NK-92 (cell line): ENCODE measurements around the gene PLCB3.

Experiments
- DNase-seq: peaks from one replicate; lab custom pipeline; 2025; ENCODE audit not compliant: unreplicated experiment; lab: John Stamatoyannopoulos, UW

PLCB3 gene

DNA sequence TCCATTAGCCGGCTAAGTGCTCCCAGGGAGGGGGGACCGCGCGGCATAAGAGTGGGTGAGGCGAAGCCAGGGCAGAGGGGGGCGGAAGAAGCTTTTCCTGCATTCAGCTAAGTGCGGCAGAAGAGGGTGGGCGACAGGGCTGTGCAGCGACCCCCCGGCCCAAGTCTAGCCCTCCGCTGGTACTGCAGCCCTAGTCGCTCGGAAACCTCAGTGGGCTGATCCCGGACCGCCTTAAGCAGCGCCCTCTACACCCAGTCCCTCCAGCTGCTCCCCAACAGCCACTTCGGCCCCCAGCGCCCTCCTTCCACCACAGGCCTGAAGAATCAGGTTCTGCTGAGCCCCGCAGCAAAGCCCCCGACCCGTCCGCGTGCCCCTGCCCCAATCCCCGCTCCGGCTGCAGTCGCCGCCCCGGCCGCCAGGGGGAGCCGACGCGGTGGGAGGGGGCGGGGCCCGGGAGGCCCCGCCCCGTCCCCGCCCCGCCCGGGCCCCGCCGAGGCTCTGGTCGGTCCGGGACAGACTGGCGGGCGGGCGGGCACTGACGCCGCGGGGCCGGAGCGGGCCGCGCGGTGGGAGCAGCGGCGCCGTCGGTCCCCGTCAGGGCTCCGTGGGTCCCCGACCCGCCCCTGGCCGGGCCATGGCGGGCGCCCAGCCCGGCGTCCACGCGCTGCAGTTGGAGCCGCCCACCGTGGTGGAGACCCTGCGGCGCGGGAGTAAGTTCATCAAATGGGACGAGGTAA lies at the start of gene PLCB3:
Gene PLCB3, plus strand, starts transcription at position 515 of the 737 bp plus-strand sequence. Its CDS starts 120 bp downstream, at position 635.
- no peak for DNase-seq

GRCh38 chr11:64201543-64201942 lies 49.8 kb upstream of the PLCB3 start:
- no peak for DNase-seq

GRCh38 chr11:64202992-64203391 lies 48.3 kb upstream of the PLCB3 start:
- no peak for DNase-seq

- DNase-seq: no peak
Measured at GRCh38 chr11:64203421-64204079, 47.8 kb upstream of the PLCB3 start.

DNA sequence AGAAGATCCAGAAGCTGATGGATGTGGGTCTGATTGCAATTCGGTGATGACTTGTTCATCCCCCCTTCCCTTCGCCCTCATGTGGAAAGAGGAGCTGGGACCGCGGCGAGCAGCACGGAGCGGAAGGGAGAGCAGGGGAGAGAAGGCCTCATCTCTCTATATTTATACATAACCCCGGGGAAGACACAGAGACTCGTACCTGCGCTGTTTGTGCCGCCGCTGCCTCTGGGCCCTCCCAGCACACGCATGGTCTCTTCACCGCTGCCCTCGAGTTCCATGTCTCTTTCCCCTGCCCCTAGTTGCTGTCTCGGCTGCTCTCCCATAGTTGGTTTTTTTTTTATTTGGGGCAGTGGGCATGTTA lies 47.3 kb upstream of the PLCB3 start:
- DNase-seq: no peak

DNA sequence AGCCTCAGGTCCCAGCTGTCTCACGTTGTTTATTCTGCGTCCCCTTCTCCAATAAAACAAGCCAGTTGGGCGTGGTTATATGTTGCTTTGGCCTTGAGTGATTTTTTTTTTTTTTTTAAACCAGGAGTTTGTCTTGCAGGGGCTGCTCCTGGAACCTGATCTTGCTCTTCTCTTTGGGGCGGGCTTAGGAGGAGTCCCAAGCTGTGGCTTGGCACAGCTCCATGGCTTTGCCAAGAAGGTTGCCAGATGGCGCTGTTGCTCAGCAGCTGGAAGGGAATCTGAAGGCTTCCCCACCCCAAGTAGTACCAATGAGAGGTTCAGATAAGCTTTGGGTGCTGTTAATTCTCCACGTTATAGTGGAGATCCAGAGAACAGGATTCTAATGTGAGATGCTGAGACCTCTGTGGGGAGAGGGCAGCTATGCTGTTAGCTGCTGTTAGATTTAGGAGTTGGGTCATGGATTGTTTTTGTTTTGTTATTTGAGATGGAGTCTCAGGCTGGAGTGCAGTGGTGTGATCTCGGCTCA lies 46.8 kb upstream of the PLCB3 start:
- peak; percentile 42 for DNase-seq

DNA sequence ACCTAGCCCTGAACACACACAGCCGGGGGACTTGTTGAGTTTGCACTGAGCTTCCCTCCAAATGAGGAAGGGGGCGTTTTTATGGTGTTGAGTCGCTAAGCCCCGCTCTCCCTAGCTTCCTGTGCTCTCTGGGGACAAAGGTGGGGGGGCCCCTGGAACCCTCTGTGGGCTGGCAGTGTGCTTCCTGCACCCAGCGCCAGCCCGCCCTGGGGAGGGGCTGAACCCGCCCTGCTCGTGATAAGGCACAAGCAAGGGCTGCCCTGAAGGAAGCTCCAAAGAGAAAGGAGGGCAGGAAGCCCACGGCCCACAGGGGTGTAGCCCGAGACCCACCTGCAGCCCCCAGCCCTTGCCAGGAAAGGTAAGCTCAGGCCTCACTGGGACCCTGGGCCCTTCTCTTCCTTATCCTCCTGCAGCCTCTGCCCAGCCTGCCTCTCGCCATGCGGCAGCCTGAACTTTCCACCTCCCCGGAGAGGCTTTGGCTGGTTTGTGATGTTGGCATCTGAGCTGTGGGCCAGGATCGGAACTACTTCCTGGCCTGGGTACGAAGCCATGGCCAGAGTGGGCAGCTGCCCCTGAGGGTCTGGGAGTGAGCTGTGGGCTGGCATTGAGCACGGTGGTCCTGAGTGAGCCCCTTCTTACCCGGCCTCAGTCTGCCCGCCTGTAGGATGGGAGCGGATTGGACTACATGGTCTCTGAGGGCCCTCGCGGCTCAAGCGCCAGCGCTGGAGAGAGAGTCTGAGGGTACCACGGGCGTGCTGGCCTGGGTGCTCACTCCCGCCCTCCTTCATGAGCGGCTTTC lies 44.7 kb upstream of the PLCB3 start, which contains the start of gene FERMT3:
Gene FERMT3, plus strand, starts transcription at position 265 of the 799 bp plus-strand sequence. CDS start 644 bp downstream, outside the sequence.
- DNase-seq: no peak

GRCh38 chr11:64207256-64208085 lies 43.9 kb upstream of the PLCB3 start:
- DNase-seq: no peak

GRCh38 chr11:64208086-64208795 lies 43.1 kb upstream of the PLCB3 start:
- no peak for DNase-seq

- DNase-seq: no peak
Measured at GRCh38 chr11:64208796-64209562, 42.4 kb upstream of the PLCB3 start.

- no peak for DNase-seq
Measured at GRCh38 chr11:64209563-64209843, 41.8 kb upstream of the PLCB3 start.

GRCh38 chr11:64210301-64211020 lies 40.9 kb upstream of the PLCB3 start:
- no peak for DNase-seq

DNA sequence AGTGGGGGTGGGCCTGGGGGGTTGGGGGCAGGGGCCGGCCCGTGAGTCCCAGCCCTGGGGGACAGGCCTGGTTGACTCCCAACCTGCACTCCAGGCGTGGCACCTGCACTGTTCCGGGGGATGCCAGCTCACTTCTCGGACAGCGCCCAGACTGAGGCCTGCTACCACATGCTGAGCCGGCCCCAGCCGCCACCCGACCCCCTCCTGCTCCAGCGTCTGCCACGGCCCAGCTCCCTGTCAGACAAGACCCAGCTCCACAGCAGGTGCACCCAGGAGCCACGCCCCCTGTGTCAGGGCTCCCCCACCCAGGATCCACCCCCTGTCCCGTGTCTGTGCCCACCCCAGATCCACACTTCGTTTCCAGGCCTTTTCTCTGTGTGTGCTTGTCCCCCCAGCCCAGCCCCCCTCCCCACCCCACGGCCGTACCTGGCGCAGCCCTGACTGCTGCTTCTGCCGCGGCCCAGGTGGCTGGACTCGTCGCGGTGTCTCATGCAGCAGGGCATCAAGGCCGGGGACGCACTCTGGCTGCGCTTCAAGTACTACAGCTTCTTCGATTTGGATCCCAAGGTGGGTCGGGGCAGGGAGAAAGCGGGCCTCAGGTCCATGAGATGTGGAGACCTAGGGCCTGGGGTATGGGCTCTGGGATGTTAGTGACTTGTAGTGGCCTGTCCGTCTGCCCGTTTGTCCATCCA lies 40.0 kb upstream of the PLCB3 start:
- no peak for DNase-seq

DNA sequence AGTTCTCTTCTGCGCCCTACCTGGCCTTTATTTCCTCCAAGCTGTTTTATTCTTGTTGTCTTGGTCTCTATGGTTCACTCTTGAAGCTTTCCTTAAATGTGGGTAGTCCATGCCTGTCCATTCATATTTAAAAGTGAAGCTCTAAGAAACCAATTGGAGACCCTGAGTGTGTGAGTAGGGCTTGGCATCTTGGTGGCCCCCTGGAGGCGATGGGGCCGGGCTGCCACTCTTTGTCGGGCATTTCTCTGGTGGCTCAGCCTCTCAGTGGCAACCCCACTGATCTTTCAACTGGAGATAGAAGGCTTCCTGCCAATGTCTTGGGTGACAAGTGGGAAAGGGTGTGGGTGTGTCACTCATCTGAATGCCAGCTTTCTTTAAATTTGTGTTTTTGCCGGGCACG lies 34.5 kb upstream of the PLCB3 start:
- no peak for DNase-seq

- no peak for DNase-seq
Measured at GRCh38 chr11:64218628-64219353, 32.5 kb upstream of the PLCB3 start.

DNA sequence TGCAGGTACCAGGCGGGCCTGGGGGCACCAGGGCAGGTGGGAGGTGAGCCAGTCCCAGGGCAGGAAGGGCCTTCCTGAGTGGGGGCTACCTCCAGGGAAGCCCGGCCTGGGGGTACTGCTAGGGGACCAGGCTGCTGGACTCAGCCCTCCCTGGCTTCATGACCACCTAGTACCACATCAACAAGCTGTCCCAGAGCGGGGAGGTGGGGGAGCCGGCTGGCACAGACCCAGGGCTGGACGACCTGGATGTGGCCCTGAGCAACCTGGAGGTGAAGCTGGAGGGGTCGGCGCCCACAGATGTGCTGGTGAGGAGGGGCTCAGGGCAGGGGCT lies 32.0 kb upstream of the PLCB3 start:
- no peak for DNase-seq

- DNase-seq: no peak
Measured at GRCh38 chr11:64219755-64220154, 31.6 kb upstream of the PLCB3 start.

DNA sequence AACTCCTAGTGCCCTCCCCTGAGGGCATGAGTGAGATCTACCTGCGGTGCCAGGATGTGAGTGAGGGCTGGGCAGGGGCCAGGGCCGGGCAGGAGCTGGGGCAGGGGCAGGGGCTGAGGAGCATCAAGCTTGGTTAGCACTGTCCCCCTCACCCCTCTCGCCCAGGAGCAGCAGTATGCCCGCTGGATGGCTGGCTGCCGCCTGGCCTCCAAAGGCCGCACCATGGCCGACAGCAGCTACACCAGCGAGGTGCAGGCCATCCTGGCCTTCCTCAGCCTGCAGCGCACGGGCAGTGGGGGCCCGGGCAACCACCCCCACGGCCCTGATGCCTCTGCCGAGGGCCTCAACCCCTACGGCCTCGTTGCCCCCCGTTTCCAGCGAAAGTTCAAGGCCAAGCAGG lies 31.1 kb upstream of the PLCB3 start:
- no peak for DNase-seq
